SK-N-SH (cell line): Measurements from ENCODE around the gene GRIK1.

Source experiments
- FOSL2 ChIP-seq: IDR thresholded peaks from 2 replicates; pipeline ENCODE4 v1.4.0; 2012; ENCODE audit warnings: low read depth, mild to moderate bottlenecking, moderate library complexity, borderline replicate concordance
- GATA2 ChIP-seq: sonication (generic); formaldehyde crosslinking; IDR thresholded peaks from 2 replicates; pipeline ENCODE4 v1.5.0; 2020; ENCODE audit warnings: mild to moderate bottlenecking, missing genetic modification reagents
- MEF2A ChIP-seq: IDR thresholded peaks from 2 replicates; pipeline ENCODE4 v1.4.0; 2012; ENCODE audit warnings: low read depth, borderline replicate concordance
- SMC3 ChIP-seq: IDR thresholded peaks from 2 replicates; pipeline ENCODE4 v1.6.1; 2012; ENCODE audit warnings: low read depth, low read length, improper control_type of control experiment
- USF2 ChIP-seq: fragments of 150-350 bp; IDR thresholded peaks from 2 replicates; pipeline ENCODE4 v1.6.1; 2017; ENCODE audit warnings: antibody characterized with exemption, low read length, low read depth, borderline replicate concordance
- TF ChIP-seq, protein P1 (sequence below): fragments of 200-600 bp; sonication (generic); IDR thresholded peaks from 2 replicates; pipeline ENCODE4 v1.6.1; 2017; ENCODE audit warnings: antibody characterized with exemption, mild to moderate bottlenecking, moderate library complexity

DNA sequence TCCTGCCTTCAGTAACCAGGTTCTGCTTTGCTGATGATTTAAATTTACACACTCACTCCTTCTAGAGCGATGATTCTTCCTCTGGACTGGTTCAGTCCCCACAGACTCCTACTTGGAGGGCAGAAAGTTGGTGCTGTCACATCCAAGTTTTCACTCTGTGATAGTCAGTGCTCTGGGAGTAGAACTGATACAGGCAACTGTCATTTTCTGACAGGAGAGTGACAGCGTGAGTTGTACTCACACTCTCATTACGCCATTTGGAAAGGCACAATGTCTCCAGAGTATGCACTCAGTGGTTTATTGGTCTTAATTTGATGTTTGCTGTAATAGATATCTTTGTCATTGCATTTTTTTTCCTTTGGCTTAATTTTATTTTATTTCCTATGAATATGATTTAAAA lies 96.0 kb downstream of the GRIK1 start:
- TF ChIP-seq SMC3, result no peak
- TF ChIP-seq, protein P1, sequence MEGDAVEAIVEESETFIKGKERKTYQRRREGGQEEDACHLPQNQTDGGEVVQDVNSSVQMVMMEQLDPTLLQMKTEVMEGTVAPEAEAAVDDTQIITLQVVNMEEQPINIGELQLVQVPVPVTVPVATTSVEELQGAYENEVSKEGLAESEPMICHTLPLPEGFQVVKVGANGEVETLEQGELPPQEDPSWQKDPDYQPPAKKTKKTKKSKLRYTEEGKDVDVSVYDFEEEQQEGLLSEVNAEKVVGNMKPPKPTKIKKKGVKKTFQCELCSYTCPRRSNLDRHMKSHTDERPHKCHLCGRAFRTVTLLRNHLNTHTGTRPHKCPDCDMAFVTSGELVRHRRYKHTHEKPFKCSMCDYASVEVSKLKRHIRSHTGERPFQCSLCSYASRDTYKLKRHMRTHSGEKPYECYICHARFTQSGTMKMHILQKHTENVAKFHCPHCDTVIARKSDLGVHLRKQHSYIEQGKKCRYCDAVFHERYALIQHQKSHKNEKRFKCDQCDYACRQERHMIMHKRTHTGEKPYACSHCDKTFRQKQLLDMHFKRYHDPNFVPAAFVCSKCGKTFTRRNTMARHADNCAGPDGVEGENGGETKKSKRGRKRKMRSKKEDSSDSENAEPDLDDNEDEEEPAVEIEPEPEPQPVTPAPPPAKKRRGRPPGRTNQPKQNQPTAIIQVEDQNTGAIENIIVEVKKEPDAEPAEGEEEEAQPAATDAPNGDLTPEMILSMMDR, result no peak
- TF ChIP-seq USF2, result no peak
- TF ChIP-seq GATA2, result no peak
- TF ChIP-seq FOSL2, result no peak
- no peak for TF ChIP-seq MEF2A
